Measurements from ENCODE around the gene SUN2.

- TF ChIP-seq ZBTB8A (tag by site-specific recombination; IDR thresholded peaks at IDR 0.05) (no peak), SP3 (tag by site-specific recombination; IDR thresholded peaks at IDR 0.05) (no peak), CTCF (tag by site-specific recombination; IDR thresholded peaks at IDR 0.05) (no peak), ZBTB26 (tag by site-specific recombination; optimal IDR thresholded peaks at IDR 0.05) (no peak), ZNF610 (tag by site-specific recombination; IDR thresholded peaks at IDR 0.05; ENCODE audit: borderline replicate concordance) (no peak), ZNF18 (tag by site-specific recombination; IDR thresholded peaks at IDR 0.05) (no peak), KLF9 (tag by site-specific recombination; IDR thresholded peaks at IDR 0.05; ENCODE audit: low read depth) (no peak)
Measured at GRCh38 chr22:38741576-38741975, 14.2 kb downstream of the SUN2 start.

Measured in HEK293 (cell line).